Glutamatergic neuron (in vitro differentiated cells): ENCODE data around the gene BHLHA15. TPM values are rescaled to one million over a fixed set of nuclear protein-coding genes. Genes with fewer than 3 reads are reported as not detected.

Experiments
- DNase-seq: peaks from one replicate; pipeline ENCODE4 v3.0.0; 2022
- H3K27ac Mint-ChIP-seq: one replicate; pipeline ENCODE4 v1.8.0; 2020; ENCODE audit warnings: mild to moderate bottlenecking, mixed read lengths, inconsistent platforms; ENCODE audit not compliant: unreplicated experiment
- H3K27me3 Mint-ChIP-seq: one replicate; pipeline ENCODE4 v1.8.0; 2020; ENCODE audit warnings: mild to moderate bottlenecking, moderate library complexity, mixed read lengths, inconsistent platforms; ENCODE audit not compliant: unreplicated experiment
- H3K36me3 Mint-ChIP-seq: one replicate; pipeline ENCODE4 v1.8.0; 2020; ENCODE audit warnings: mild to moderate bottlenecking, mixed read lengths, inconsistent platforms; ENCODE audit not compliant: unreplicated experiment
- H3K4me1 Mint-ChIP-seq: one replicate; pipeline ENCODE4 v1.8.0; 2020; ENCODE audit warnings: mild to moderate bottlenecking, low read depth, mixed read lengths, inconsistent platforms; ENCODE audit not compliant: unreplicated experiment
- H3K4me3 Mint-ChIP-seq: one replicate; pipeline ENCODE4 v1.8.0; 2020; ENCODE audit warnings: mild to moderate bottlenecking, mixed read lengths, inconsistent platforms; ENCODE audit not compliant: unreplicated experiment
- H3K9me3 Mint-ChIP-seq: one replicate; pipeline ENCODE4 v1.8.0; 2020; ENCODE audit warnings: mild to moderate bottlenecking, moderate library complexity, mixed read lengths, inconsistent platforms; ENCODE audit not compliant: unreplicated experiment
- CTCF ChIP-seq: fragments of 200-600 bp; sonication (generic); IDR thresholded peaks from one replicate; pipeline ENCODE4 v1.5.0; 2021; ENCODE audit not compliant: partially characterized antibody, unreplicated experiment
- total RNA-seq: library from RNA; stranded (reverse); fragmentation: NEBNext Ultra II Directional; extraction: Animal tissue kit (Norgen Biotek cat#: 25700); gene quantifications from one replicate; pipeline ENCODE4 v1.2.1, GENCODE V29; 2021; ENCODE audit not compliant: unreplicated experiment

Gene BHLHA15
- total RNA-seq, 1 donor from 2014 or later, result not detected

- peaks cover 9% of the 10 kb centered on the region for H3K27me3 Mint-ChIP-seq
- H3K4me1 Mint-ChIP-seq, result peaks cover 16% of the 10 kb centered on the region
- peak overlapping the region; percentile 6 for H3K27ac Mint-ChIP-seq
- H3K9me3 Mint-ChIP-seq, result peaks cover 12% of the 10 kb centered on the region
- H3K36me3 Mint-ChIP-seq, result no peaks in the 10 kb centered on the region
- TF ChIP-seq CTCF, result no peak
- no peak for DNase-seq
- no peak overlapping the region for H3K4me3 Mint-ChIP-seq
Measured at GRCh38 chr7:98254951-98255610, 43.8 kb downstream of the BHLHA15 start.

- Mint-ChIP-seq H3K36me3 (no peaks in the 10 kb centered on the region), H3K27me3 (peaks cover 6% of the 10 kb centered on the region), H3K4me3 (peak overlapping the region; percentile 25), H3K9me3 (peaks cover 6% of the 10 kb centered on the region), H3K4me1 (peaks cover 13% of the 10 kb centered on the region), H3K27ac (peak overlapping the region; percentile 46)
- no peak for DNase-seq
- no peak for TF ChIP-seq CTCF
Measured at GRCh38 chr7:98256431-98256830, 45.2 kb downstream of the BHLHA15 start.

GRCh38 chr7:98257701-98258100, 46.5 kb downstream of the BHLHA15 start:
- Mint-ChIP-seq H3K9me3 (peaks cover 3% of the 10 kb centered on the region), H3K36me3 (no peaks in the 10 kb centered on the region), H3K4me1 (peaks cover 13% of the 10 kb centered on the region), H3K27me3 (peaks cover 1% of the 10 kb centered on the region), H3K27ac (no peak overlapping the region), H3K4me3 (no peak overlapping the region)
- no peak for TF ChIP-seq CTCF
- no peak for DNase-seq

Other genes with a start within 250 kb of the BHLHA15 start
- gene OCM2, start 221.2 kb upstream of the BHLHA15 start, total RNA-seq, result not detected
- 20.6 TPM for gene LMTK2, start 104.6 kb upstream of the BHLHA15 start, total RNA-seq
- gene TECPR1, start 40.8 kb downstream of the BHLHA15 start, total RNA-seq, result 174 TPM
- gene BRI3, start 70.2 kb downstream of the BHLHA15 start, total RNA-seq, result 176 TPM
- gene BAIAP2L1, start 189.7 kb downstream of the BHLHA15 start, total RNA-seq, result 0.66 TPM